Karpas-422 (cell line): ENCODE results near the gene HSD17B12. TPM values are rescaled to one million over a fixed set of nuclear protein-coding genes. Genes with fewer than 3 reads are reported as not detected.
A peak's percentile ranks its signal among the peaks of the same experiment; 100 is the strongest.
"Not testable (repeated sequence)": the region's sequence is repeated elsewhere in the genome, so short reads cannot be mapped to it uniquely, and the experiment has no call there.

Experiments
- DNase-seq: peaks from one replicate; pipeline ENCODE4 v3.0.0-alpha.2; 2015
- H2AFZ ChIP-seq: fragments of 200-600 bp; sonication (generic); 2 replicates; pipeline ENCODE4 v1.6.1; 2014; ENCODE audit warnings: antibody characterized with exemption, low read length, mixed read lengths
- H3K27ac ChIP-seq: fragments of 200-600 bp; sonication (generic); 2 replicates; pipeline ENCODE4 v1.5.1; 2014; ENCODE audit warnings: mild to moderate bottlenecking, low read length, moderate library complexity
- H3K27me3 ChIP-seq: fragments of 200-600 bp; sonication (generic); 2 replicates; pipeline ENCODE4 v1.6.1; 2014; ENCODE audit warnings: low read length, mixed read lengths
- H3K36me3 ChIP-seq: fragments of 200-600 bp; sonication (generic); 2 replicates; pipeline ENCODE4 v1.6.1; 2014; ENCODE audit warnings: low read length, mixed read lengths; ENCODE audit not compliant: insufficient read depth
- H3K4me1 ChIP-seq: fragments of 200-600 bp; sonication (generic); 2 replicates; pipeline ENCODE4 v1.6.1; 2014; ENCODE audit warnings: mild to moderate bottlenecking, low read length, mixed read lengths
- H3K4me2 ChIP-seq: fragments of 200-600 bp; sonication (generic); 2 replicates; pipeline ENCODE4 v1.6.1; 2014; ENCODE audit warnings: low read length, low read depth, mild to moderate bottlenecking; ENCODE audit not compliant: poor library complexity, severe bottlenecking
- H3K4me3 ChIP-seq: fragments of 200-600 bp; sonication (generic); 2 replicates; pipeline ENCODE4 v1.5.1; 2014; ENCODE audit warnings: mild to moderate bottlenecking, antibody characterized with exemption, low read length, mixed read lengths
- H3K79me2 ChIP-seq: fragments of 200-600 bp; sonication (generic); 2 replicates; pipeline ENCODE4 v1.6.1; 2014; ENCODE audit warnings: mild to moderate bottlenecking, low read length, mixed read lengths
- H3K9ac ChIP-seq: fragments of 200-600 bp; sonication (generic); 2 replicates; pipeline ENCODE4 v1.6.0; 2014; ENCODE audit warnings: low read length
- H3K9me2 ChIP-seq: fragments of 200-600 bp; sonication (generic), shearing (Covaris generic); replicated peaks from 2 replicates; pipeline ENCODE4 v1.6.0; 2014; ENCODE audit warnings: mild to moderate bottlenecking, low read length, moderate library complexity; ENCODE audit not compliant: insufficient read depth
- H3K9me3 ChIP-seq: fragments of 300-700, 200-600 bp; sonication (generic); 2 replicates; pipeline ENCODE4 v1.6.1; 2014; ENCODE audit warnings: low read length, mixed read lengths
- H4K20me1 ChIP-seq: fragments of 200-600 bp; sonication (generic); 2 replicates; pipeline ENCODE4 v1.6.1; 2014; ENCODE audit warnings: mild to moderate bottlenecking, antibody characterized with exemption, low read length, low read depth; ENCODE audit not compliant: insufficient read depth
- total RNA-seq: library from RNA; depleted of rRNA; stranded (reverse); fragments of >200 nt; shearing (Covaris generic); gene quantifications from 2 replicates; pipeline ENCODE4 v1.2.3, GENCODE V29; 2014; ENCODE audit warnings: low replicate concordance

The HSD17B12 gene
- total RNA-seq, 1 experiment from 2014 or later: 355 TPM

GRCh38 chr11:43676933-43677332 is 3.6 kb upstream of the HSD17B12 start:
- no peaks in the 10 kb centered on the region for H3K9me2 ChIP-seq
- H3K9me3 ChIP-seq: no peaks in the 10 kb centered on the region
- H2AFZ ChIP-seq: no peak overlapping the region
- no peak overlapping the region for H3K27ac ChIP-seq
- DNase-seq: no peak
- H3K9ac ChIP-seq: no peak overlapping the region
- H3K79me2 ChIP-seq: peaks cover 13% of the 10 kb centered on the region
- H3K36me3 ChIP-seq: no peaks in the 10 kb centered on the region
- H3K27me3 ChIP-seq: no peaks in the 10 kb centered on the region
- H3K4me2 ChIP-seq: no peak overlapping the region
- no peaks in the 10 kb centered on the region for H4K20me1 ChIP-seq
- peaks cover 2% of the 10 kb centered on the region; the same call in 1 of the 2 replicates for H3K4me1 ChIP-seq
- H3K4me3 ChIP-seq: no peak overlapping the region

GRCh38 chr11:43681401-43681942 is 934 bp downstream of the HSD17B12 start:
- peak overlapping the region; percentile 78 for H3K4me2 ChIP-seq
- H3K9me3 ChIP-seq: no peaks in the 10 kb centered on the region
- H2AFZ ChIP-seq: no peak overlapping the region
- DNase-seq: peak; percentile 66
- 0 out of 2 replicates have a peak, but pooled peaks cover 3% of the 10 kb centered on the region for H4K20me1 ChIP-seq
- peak overlapping the region; percentile 94 for H3K4me3 ChIP-seq
- no peaks in the 10 kb centered on the region for H3K9me2 ChIP-seq
- H3K27ac ChIP-seq: peak overlapping the region; percentile 90
- peaks cover 47% of the 10 kb centered on the region for H3K4me1 ChIP-seq
- peaks cover 59% of the 10 kb centered on the region for H3K79me2 ChIP-seq
- no peaks in the 10 kb centered on the region for H3K27me3 ChIP-seq
- peaks cover 29% of the 10 kb centered on the region for H3K36me3 ChIP-seq
- H3K9ac ChIP-seq: peak overlapping the region; percentile 99

GRCh38 chr11:43682081-43682480 is 1.5 kb downstream of the HSD17B12 start:
- not testable (repeated sequence) for H4K20me1 ChIP-seq, H3K9me2 ChIP-seq, H2AFZ ChIP-seq, H3K9me3 ChIP-seq, H3K27me3 ChIP-seq
- H3K9ac ChIP-seq: peak overlapping the region; percentile 99
- DNase-seq: peak; percentile 54
- peaks cover 53% of the 10 kb centered on the region for H3K4me1 ChIP-seq
- peak overlapping the region; percentile 78 for H3K4me2 ChIP-seq
- peaks cover 65% of the 10 kb centered on the region for H3K79me2 ChIP-seq
- peak overlapping the region; percentile 94 for H3K4me3 ChIP-seq
- peaks cover 29% of the 10 kb centered on the region for H3K36me3 ChIP-seq
- H3K27ac ChIP-seq: peak overlapping the region; percentile 90

- Histone ChIP-seq H3K27ac (peak overlapping the region; percentile 90), H3K36me3 (peaks cover 32% of the 10 kb centered on the region), H3K9me3 (no peaks in the 10 kb centered on the region), H2AFZ (no peak overlapping the region), H3K27me3 (no peaks in the 10 kb centered on the region), H3K4me2 (peak overlapping the region; percentile 78), H3K79me2 (peaks cover 96% of the 10 kb centered on the region), H3K4me1 (peaks cover 83% of the 10 kb centered on the region), H3K9me2 (no peaks in the 10 kb centered on the region), H3K9ac (no peak overlapping the region), H3K4me3 (no peak overlapping the region), H4K20me1 (peaks cover 18% of the 10 kb centered on the region)
- DNase-seq: no peak
Measured at GRCh38 chr11:43685440-43685839, 4.9 kb downstream of the HSD17B12 start.

GRCh38 chr11:43686207-43686606 is 5.7 kb downstream of the HSD17B12 start:
- peaks cover 98% of the 10 kb centered on the region for H3K79me2 ChIP-seq
- no peaks in the 10 kb centered on the region for H3K9me3 ChIP-seq
- no peak for DNase-seq
- no peak overlapping the region for H3K4me3 ChIP-seq
- no peak overlapping the region for H2AFZ ChIP-seq
- peak overlapping the region; percentile 52 for H3K27ac ChIP-seq
- peaks cover 91% of the 10 kb centered on the region for H3K4me1 ChIP-seq
- no peaks in the 10 kb centered on the region for H3K27me3 ChIP-seq
- H3K9me2 ChIP-seq: no peaks in the 10 kb centered on the region
- H3K4me2 ChIP-seq: peak overlapping the region; percentile 78
- peaks cover 32% of the 10 kb centered on the region for H3K36me3 ChIP-seq
- H4K20me1 ChIP-seq: peaks cover 18% of the 10 kb centered on the region
- no peak overlapping the region for H3K9ac ChIP-seq

GRCh38 chr11:43687120-43687791 is 6.7 kb downstream of the HSD17B12 start:
- peaks cover 98% of the 10 kb centered on the region for H3K79me2 ChIP-seq
- H3K4me2 ChIP-seq: peak overlapping the region; percentile 14
- no peak for DNase-seq
- peaks cover 32% of the 10 kb centered on the region for H3K36me3 ChIP-seq
- no peaks in the 10 kb centered on the region for H3K9me3 ChIP-seq
- H3K27ac ChIP-seq: peak overlapping the region; percentile 52
- no peak overlapping the region for H3K4me3 ChIP-seq
- no peaks in the 10 kb centered on the region for H3K9me2 ChIP-seq
- H2AFZ ChIP-seq: no peak overlapping the region
- H3K27me3 ChIP-seq: no peaks in the 10 kb centered on the region
- no peak overlapping the region for H3K9ac ChIP-seq
- H4K20me1 ChIP-seq: peaks cover 18% of the 10 kb centered on the region
- H3K4me1 ChIP-seq: peaks cover 96% of the 10 kb centered on the region

GRCh38 chr11:43688394-43688793 is 7.9 kb downstream of the HSD17B12 start:
- no peak overlapping the region for H2AFZ ChIP-seq
- H3K9me3 ChIP-seq: no peaks in the 10 kb centered on the region
- H3K27me3 ChIP-seq: no peaks in the 10 kb centered on the region
- H3K4me3 ChIP-seq: no peak overlapping the region
- no peak for DNase-seq
- H3K79me2 ChIP-seq: peaks cover 98% of the 10 kb centered on the region
- peaks cover 24% of the 10 kb centered on the region for H4K20me1 ChIP-seq
- H3K36me3 ChIP-seq: peaks cover 22% of the 10 kb centered on the region
- peaks cover 96% of the 10 kb centered on the region for H3K4me1 ChIP-seq
- no peaks in the 10 kb centered on the region for H3K9me2 ChIP-seq
- peak overlapping the region; percentile 52 for H3K27ac ChIP-seq
- no peak overlapping the region for H3K9ac ChIP-seq
- peak overlapping the region; percentile 16 for H3K4me2 ChIP-seq

- peak overlapping the region; percentile 52 for H3K27ac ChIP-seq
- H3K4me2 ChIP-seq: no peak overlapping the region
- H3K36me3 ChIP-seq: peaks cover 15% of the 10 kb centered on the region
- no peak for DNase-seq
- H3K27me3 ChIP-seq: no peaks in the 10 kb centered on the region
- H3K9ac ChIP-seq: no peak overlapping the region
- H3K79me2 ChIP-seq: peaks cover 98% of the 10 kb centered on the region
- peaks cover 97% of the 10 kb centered on the region for H3K4me1 ChIP-seq
- no peak overlapping the region for H3K4me3 ChIP-seq
- H4K20me1 ChIP-seq: peaks cover 21% of the 10 kb centered on the region
- H3K9me2 ChIP-seq: no peaks in the 10 kb centered on the region
- no peaks in the 10 kb centered on the region for H3K9me3 ChIP-seq
- no peak overlapping the region for H2AFZ ChIP-seq
Measured at GRCh38 chr11:43689167-43689566, 8.6 kb downstream of the HSD17B12 start.
